ENCODE data around the gene SRPK3.
"Not testable (repeated sequence)": the region's sequence is repeated elsewhere in the genome, so short reads cannot be mapped to it uniquely, and the experiment has no call there.

SRPK3 gene

DNA sequence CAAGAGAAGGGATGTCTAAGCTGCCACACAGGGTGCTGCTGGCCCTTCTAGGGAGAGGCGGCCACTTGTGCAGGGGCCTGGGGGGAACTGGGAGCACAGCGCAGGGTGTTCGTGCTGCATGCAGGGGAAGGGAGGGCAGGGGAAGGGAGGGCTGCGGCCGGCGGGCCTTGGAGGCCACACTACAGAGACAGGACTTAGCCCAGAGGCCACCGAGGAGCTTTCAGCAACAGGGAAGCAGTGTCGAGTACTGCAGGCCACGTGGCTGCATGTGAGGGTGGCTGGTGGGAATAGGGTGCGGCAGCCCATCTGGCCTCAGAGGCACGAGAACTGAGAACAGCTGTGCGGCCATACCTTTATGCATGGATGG lies 35.8 kb upstream of the SRPK3 start:
- not testable (repeated sequence) for DNase-seq (ENCODE audit: low read depth in 2 of 2)

GRCh38 chrX:153746359-153746758 lies 34.5 kb upstream of the SRPK3 start:
- DNase-seq (ENCODE audit: low read depth in 2 of 2), result no peak

- DNase-seq (ENCODE audit: low read depth in 2 of 2), result not testable (repeated sequence)
These were observed 33.9 kb upstream of the SRPK3 start for GRCh38 chrX:153746991-153747390.

GRCh38 chrX:153749017-153749416 lies 31.8 kb upstream of the SRPK3 start:
- not testable (repeated sequence) for DNase-seq (ENCODE audit: low read depth in 2 of 2)

GRCh38 chrX:153750127-153750774 lies 30.6 kb upstream of the SRPK3 start:
- DNase-seq (ENCODE audit: low read depth in 2 of 2), result no peak

GRCh38 chrX:153755136-153755535 lies 25.7 kb upstream of the SRPK3 start:
- DNase-seq (ENCODE audit: low read depth in 2 of 2), result no peak

GRCh38 chrX:153761863-153762262 lies 19.0 kb upstream of the SRPK3 start:
- no peak for DNase-seq (ENCODE audit: low read depth in 2 of 2)

DNA sequence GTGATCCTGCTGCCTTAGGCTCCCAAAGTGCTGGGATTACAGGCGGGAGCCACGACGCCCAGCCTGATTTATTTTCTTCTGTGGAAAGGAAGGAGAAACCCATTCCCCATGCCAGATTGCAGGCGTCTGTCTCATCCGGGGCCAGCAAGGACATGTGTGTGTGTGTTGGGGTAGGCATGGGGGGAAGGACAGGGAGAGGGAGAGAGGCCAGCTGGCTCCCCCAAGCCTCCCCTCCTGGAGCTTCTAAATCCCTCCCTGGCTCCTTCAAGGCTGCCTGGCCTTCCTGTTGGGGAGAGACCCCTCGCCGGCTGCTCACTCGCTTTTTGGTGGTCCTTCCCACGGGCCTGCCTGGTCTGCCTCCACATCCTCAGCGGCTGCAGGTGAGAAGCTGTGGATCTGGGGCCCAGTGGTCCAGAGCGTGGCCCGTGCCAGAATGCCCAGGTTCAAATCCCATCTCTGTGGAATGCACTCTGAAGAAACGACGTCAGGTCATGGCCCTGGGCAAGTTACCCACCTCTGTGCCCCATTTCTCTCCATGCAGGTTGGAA lies 18.1 kb upstream of the SRPK3 start:
- no peak for DNase-seq (ENCODE audit: low read depth in 2 of 2)

DNA sequence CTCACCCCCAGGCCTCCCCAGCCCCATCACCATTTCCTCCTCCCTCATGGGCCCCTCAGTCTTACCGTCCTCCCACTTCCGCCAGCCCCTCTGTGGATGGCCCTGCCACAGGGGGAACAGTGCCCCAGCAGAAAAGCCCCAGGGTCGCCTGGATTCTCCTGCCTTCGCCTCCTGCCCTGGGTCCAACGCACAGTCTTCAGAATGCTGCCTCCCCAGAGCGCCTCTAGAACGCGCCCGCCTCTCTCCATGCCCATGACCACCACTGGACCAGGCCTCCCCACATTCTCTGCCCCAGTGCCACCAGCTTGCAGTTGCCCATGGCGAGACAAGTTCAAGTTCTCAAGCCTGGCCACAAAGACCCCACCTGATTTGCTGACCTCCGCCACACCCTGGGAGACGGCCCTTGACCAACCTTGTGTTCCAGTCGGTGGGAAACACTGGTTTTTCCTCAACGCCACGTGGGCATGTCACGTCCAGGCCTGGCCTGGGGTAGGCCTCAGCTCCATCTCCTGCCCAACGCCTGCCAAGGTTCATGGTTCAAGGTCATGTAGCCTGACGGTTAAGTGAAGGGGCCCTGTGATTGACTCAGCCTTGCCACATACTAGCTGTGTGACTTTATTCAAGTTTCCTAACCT lies 17.4 kb upstream of the SRPK3 start:
- DNase-seq (ENCODE audit: low read depth in 2 of 2), result no peak

DNA sequence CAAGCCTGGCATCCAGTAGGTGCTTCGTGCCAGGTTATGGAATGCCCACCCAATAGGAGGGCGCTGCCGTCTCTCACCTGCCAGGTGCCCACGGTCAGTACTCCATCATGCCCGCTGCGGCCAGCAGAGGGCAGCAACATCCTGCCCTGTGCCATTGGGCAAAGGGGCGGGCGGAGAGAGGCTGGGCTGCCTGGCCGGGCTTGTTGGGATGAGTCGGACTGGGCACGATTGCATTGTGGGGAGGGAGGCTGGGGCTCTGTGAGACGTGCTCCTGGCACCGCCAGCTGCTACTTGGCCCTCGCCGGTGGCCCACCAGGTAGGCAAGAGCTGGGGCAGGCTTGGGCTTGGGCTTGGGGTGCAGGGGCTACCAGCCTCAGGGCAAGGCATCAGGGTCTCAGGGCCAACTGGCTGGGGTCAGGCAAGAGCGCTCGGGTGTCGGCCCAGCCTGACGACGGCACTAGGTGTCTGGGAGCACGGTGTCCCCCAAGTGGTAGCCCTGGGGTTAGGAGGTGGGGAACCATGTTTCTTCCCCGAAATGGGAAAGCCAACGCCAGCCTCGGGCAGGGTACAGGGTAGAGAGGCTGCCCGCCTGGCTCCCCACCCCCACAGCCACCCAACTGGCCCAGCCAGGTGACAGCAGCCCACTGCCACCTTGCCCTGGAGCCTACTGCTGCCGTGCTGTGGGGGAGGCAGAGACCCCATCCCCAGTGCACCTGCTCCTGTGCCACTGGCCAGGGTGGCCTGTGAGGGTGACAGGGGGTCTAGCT lies 16.7 kb upstream of the SRPK3 start, which contains the start of gene PLXNB3:
Gene PLXNB3 (plus strand): TSS at position 261 of the 767 bp plus-strand sequence. CDS start 1,287 bp downstream, outside the sequence.
- peak; percentile 56 to 64 for DNase-seq (ENCODE audit: low read depth in 2 of 2)

GRCh38 chrX:153764786-153765137 lies 16.1 kb upstream of the SRPK3 start:
- DNase-seq (ENCODE audit: low read depth in 2 of 2), result no peak

- DNase-seq (ENCODE audit: low read depth in 2 of 2), result no peak
These were observed 15.4 kb upstream of the SRPK3 start for GRCh38 chrX:153765138-153766079.

- peak; percentile 28 to 30 for DNase-seq (ENCODE audit: low read depth in 2 of 2)
These were observed 14.6 kb upstream of the SRPK3 start for GRCh38 chrX:153766098-153766817.

DNA sequence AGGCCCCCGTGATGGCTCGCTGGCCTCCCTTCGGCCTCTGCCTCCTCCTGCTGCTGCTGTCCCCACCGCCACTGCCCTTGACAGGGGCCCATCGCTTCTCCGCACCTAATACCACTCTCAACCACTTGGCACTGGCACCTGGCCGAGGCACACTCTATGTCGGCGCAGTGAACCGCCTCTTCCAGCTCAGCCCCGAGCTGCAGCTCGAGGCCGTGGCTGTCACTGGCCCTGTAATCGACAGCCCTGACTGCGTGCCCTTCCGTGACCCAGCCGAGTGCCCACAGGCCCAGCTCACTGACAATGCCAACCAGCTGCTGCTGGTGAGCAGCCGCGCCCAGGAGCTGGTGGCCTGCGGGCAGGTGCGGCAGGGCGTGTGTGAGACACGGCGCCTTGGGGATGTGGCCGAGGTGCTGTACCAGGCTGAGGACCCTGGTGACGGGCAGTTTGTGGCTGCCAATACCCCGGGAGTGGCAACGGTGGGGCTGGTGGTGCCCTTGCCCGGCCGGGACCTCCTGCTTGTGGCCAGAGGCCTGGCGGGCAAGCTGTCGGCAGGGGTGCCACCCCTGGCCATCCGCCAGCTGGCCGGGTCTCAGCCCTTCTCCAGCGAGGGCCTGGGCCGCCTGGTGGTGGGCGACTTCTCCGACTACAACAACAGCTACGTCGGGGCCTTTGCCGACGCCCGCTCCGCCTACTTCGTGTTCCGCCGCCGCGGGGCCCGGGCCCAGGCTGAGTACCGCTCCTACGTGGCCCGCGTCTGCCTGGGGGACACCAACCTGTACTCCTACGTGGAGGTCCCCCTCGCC lies 13.8 kb upstream of the SRPK3 start:
- no peak for DNase-seq (ENCODE audit: low read depth in 2 of 2)

- no peak for DNase-seq (ENCODE audit: low read depth in 2 of 2)
These were observed 13.2 kb upstream of the SRPK3 start for GRCh38 chrX:153767674-153768055.

DNA sequence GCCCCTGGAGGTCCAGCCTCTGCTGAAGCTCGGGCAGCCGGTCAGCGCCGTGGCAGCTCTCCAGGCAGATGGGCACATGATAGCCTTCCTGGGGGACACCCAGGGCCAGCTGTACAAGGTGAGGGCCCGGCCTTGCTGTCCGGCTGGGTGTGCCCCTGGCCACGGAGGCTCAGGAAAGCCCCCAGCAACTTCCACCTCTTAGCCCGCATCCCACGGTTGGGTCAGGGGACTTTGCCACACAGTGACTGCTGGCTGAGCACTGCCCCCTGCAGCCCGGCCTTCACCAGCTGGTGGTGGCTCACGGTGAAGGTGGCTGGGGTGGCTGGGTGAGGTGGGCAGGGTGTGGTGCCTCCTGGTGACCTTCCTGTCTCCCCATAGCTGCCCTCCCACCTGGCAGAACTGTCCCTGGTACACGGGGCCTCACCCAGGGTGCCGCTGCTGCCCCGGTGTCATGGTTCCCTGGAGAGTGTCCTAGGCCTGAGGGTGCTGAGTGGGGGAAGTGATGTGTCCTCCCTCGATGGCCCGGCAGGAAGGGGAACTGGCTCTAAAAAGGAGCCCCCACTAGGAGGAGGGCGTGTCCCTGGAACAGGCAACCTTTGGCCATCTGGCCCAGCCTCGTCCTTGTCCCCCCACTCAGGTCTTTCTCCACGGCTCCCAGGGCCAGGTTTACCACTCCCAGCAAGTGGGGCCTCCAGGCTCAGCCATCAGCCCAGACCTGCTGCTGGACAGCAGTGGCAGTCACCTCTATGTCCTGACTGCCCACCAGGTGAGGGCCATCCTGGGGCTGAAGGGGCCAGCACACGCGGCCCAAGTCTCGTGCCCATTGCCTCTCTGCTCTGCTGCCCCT lies 12.3 kb upstream of the SRPK3 start:
- no peak for DNase-seq (ENCODE audit: low read depth in 2 of 2)

DNA sequence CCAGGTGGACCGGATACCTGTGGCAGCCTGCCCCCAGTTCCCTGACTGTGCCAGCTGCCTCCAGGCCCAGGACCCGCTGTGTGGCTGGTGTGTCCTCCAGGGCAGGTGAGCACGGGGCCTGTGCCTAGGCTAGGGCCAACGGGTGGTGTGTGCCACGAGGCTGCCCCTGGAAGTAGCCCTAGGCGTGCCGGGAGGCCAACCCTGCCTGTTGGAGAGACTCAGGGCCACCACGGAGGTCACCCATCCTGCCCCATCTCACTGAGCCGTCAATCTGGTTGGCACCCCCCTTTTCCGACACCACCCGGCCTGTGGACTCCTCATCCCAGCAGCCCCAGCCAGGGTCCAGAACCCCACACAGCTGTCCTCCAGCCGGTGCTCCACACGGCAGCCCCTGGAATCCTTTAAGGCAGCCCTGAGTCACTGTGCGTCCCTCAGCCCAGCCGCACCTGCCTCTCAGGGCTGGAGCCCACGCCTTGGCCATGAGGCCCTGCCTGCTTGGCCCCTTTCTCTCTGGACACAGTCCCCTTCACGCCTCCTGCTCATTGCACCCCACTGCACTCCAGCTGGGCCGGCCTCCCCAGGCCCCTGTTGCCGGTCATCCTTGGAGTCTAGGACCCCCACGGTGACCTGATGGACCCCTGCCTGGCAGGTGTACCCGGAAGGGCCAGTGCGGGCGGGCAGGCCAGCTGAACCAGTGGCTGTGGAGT lies 11.5 kb upstream of the SRPK3 start:
- DNase-seq (ENCODE audit: low read depth in 2 of 2), result no peak

- no peak for DNase-seq (ENCODE audit: low read depth in 2 of 2)
These were observed 10.8 kb upstream of the SRPK3 start for GRCh38 chrX:153769865-153770600.

Measured in activated CD4-positive, alpha-beta T cell treated with anti-CD3 and anti-CD28 coated beads for 24 hours (primary cell).